H1 (cell line): ENCODE measurements around the gene CALU. TPM values are rescaled to one million over a fixed set of nuclear protein-coding genes. Genes with fewer than 3 reads are reported as not detected.

Experiments
- CTCF ChIA-PET: fragments of 300-600 bp; sonication (Branson Sonifier 250); formaldehyde crosslinking; loops from one replicate; lab custom pipeline; 2021; ENCODE audit not compliant: partially characterized antibody; lab: Charles Lee
- POLR2A ChIA-PET: fragments of 300-600 bp; sonication (Branson Sonifier 250); formaldehyde crosslinking; loops from one replicate; lab custom pipeline; 2021; ENCODE audit warnings: inconsistent platforms; ENCODE audit not compliant: partially characterized antibody; lab: Charles Lee
- DNase-seq, 2 experiments: peaks; one replicate each; pipeline versions ENCODE4 v3.0.0 to v3.0.0-alpha.2; 2010 to 2022; ENCODE audit warnings: low spot score in 2 of 2, low read depth in 1 of 2, mixed read lengths in 1 of 2
- FAIRE-seq: peaks from 2 replicates; lab custom pipeline; 2011; peaks lifted over from hg19 to GRCh38; lab: Jason Lieb, UNC
- H2AFZ ChIP-seq: 2 replicates; pipeline ENCODE4 v1.8.1; 2012; ENCODE audit warnings: low read length, inconsistent platforms
- H2AK5ac ChIP-seq: 2 replicates; pipeline ENCODE4 v1.6.1; 2013; ENCODE audit warnings: low read depth, low read length
- H2BK120ac ChIP-seq: replicated peaks from 2 replicates; pipeline ENCODE3; 2013; ENCODE audit warnings: low read depth, low read length, inconsistent platforms
- H2BK12ac ChIP-seq: 2 replicates; pipeline ENCODE4 v1.6.1; 2013; ENCODE audit warnings: low read depth, low read length
- H2BK15ac ChIP-seq: 2 replicates; pipeline ENCODE4 v1.6.1; 2013; ENCODE audit warnings: low read length
- H2BK20ac ChIP-seq: 2 replicates; pipeline ENCODE4 v1.6.1; 2013; ENCODE audit warnings: low read length
- H2BK5ac ChIP-seq: 2 replicates; pipeline ENCODE4 v1.6.1; 2013; ENCODE audit warnings: low read depth, low read length
- H3K14ac ChIP-seq: 2 replicates; pipeline ENCODE4 v1.6.1; 2013; ENCODE audit warnings: inconsistent platforms; ENCODE audit not compliant: insufficient read length
- H3K18ac ChIP-seq: 2 replicates; pipeline ENCODE4 v1.6.1; 2013; ENCODE audit warnings: low read length; ENCODE audit errors: extremely low read depth
- H3K23ac ChIP-seq: 2 replicates; pipeline ENCODE4 v1.6.1; 2013; ENCODE audit warnings: inconsistent platforms; ENCODE audit not compliant: insufficient read length
- H3K23me2 ChIP-seq: 2 replicates; pipeline ENCODE4 v1.6.1; 2013; ENCODE audit warnings: low read depth, low read length
- H3K27ac ChIP-seq: 2 replicates; pipeline ENCODE4 v1.6.1; 2011; ENCODE audit warnings: low read depth, low read length, inconsistent platforms
- H3K27me3 ChIP-seq, 4 experiments: replicated peaks in 1 of 4; 1 replicate in 1 of 4; 2 replicates in 3 of 4; pipeline versions ENCODE4 v1.6.1 to v1.8.1; 2011 to 2013; ENCODE audit warnings: low read length in 3 of 4, mild to moderate bottlenecking in 3 of 4, inconsistent platforms in 2 of 4, mixed read lengths in 2 of 4, moderate library complexity in 1 of 4; ENCODE audit not compliant: control insufficient read depth in 3 of 4, insufficient read depth in 3 of 4; ENCODE audit errors: extremely low read depth in 1 of 4
- H3K36me3 ChIP-seq, 4 experiments: 2 replicates each; pipeline versions ENCODE4 v1.6.1 to v1.8.1; 2011 to 2013; ENCODE audit warnings: mild to moderate bottlenecking in 4 of 4, low read length in 3 of 4, moderate library complexity in 2 of 4, control low read depth in 1 of 4, inconsistent platforms in 1 of 4; ENCODE audit not compliant: insufficient read depth in 4 of 4, control insufficient read depth in 2 of 4
- H3K4ac ChIP-seq: replicated peaks from 2 replicates; pipeline ENCODE3; 2013; ENCODE audit warnings: low read length, low read depth, mixed read lengths, inconsistent platforms; ENCODE audit not compliant: insufficient read length
- H3K4me1 ChIP-seq, 4 experiments: replicated peaks in 1 of 4; 1 replicate in 1 of 4; 2 replicates in 3 of 4; pipeline versions ENCODE4 v1.6.1 to v1.8.1; 2011 to 2013; ENCODE audit warnings: low read length in 3 of 4, inconsistent platforms in 2 of 4, mixed read lengths in 1 of 4; ENCODE audit not compliant: insufficient read depth in 4 of 4, control insufficient read depth in 3 of 4
- H3K4me2 ChIP-seq, 2 experiments: 2 replicates each; pipeline versions ENCODE4 v1.6.1 to v1.8.1; 2011 to 2013; ENCODE audit warnings: low read depth in 2 of 2, low read length in 2 of 2, control low read depth in 1 of 2, inconsistent platforms in 1 of 2, mild to moderate bottlenecking in 1 of 2; ENCODE audit not compliant: insufficient read depth in 1 of 2
- H3K4me3 ChIP-seq, 4 experiments: fragments of 200-600, 300-600 bp in 1 of 4; sonication (generic), shearing (Covaris generic), sonication (Bioruptor Twin) in 1 of 4; 2 replicates each; pipeline versions ENCODE4 v1.5.1 to v1.8.1; 2011 to 2016; ENCODE audit warnings: low read length in 4 of 4, low read depth in 3 of 4, control low read depth in 2 of 4, inconsistent platforms in 2 of 4, mild to moderate bottlenecking in 2 of 4, mixed read lengths in 1 of 4, moderate library complexity in 1 of 4; ENCODE audit not compliant: insufficient read depth in 2 of 4; ENCODE audit errors: extremely low read depth in 1 of 4
- H3K56ac ChIP-seq: replicated peaks from 2 replicates; pipeline ENCODE3; 2013; ENCODE audit warnings: low read depth, mild to moderate bottlenecking, mixed read lengths, low read length, inconsistent platforms; ENCODE audit not compliant: insufficient read length
- H3K79me1 ChIP-seq: 2 replicates; pipeline ENCODE4 v1.6.1; 2013; ENCODE audit warnings: low read depth, low read length, control low read depth
- H3K79me2 ChIP-seq, 2 experiments: 2 replicates each; pipeline versions ENCODE4 v1.6.1 to v1.8.1; 2012 to 2013; ENCODE audit warnings: low read length in 2 of 2, mild to moderate bottlenecking in 2 of 2, inconsistent platforms in 1 of 2; ENCODE audit not compliant: insufficient read depth in 2 of 2, control insufficient read depth in 1 of 2
- H3K9ac ChIP-seq, 4 experiments: replicated peaks in 1 of 4; 1 replicate in 1 of 4; 2 replicates in 3 of 4; pipeline versions ENCODE4 v1.6.1 to v1.8.1; 2011 to 2013; ENCODE audit warnings: low read depth in 3 of 4, low read length in 3 of 4, control low read depth in 2 of 4, mild to moderate bottlenecking in 2 of 4, moderate library complexity in 2 of 4, inconsistent platforms in 1 of 4; ENCODE audit errors: extremely low read depth in 1 of 4
- H3K9me3 ChIP-seq, 2 experiments: 2 replicates each; pipeline versions ENCODE4 v1.6.1 to v1.8.1; 2012 to 2013; ENCODE audit warnings: mild to moderate bottlenecking in 2 of 2, moderate library complexity in 2 of 2, control low read depth in 1 of 2, inconsistent platforms in 1 of 2, low read depth in 1 of 2, low read length in 1 of 2, mixed read lengths in 1 of 2; ENCODE audit not compliant: insufficient read depth in 2 of 2
- H4K20me1 ChIP-seq, 2 experiments: replicated peaks in 1 of 2; 2 replicates each; pipeline versions ENCODE3 to v1.8.1; 2011 to 2013; ENCODE audit warnings: inconsistent platforms in 2 of 2, low read length in 2 of 2, mild to moderate bottlenecking in 1 of 2; ENCODE audit not compliant: insufficient read depth in 2 of 2, control insufficient read depth in 1 of 2
- H4K5ac ChIP-seq: 2 replicates; pipeline ENCODE4 v1.6.1; 2013; ENCODE audit warnings: low read length, low read depth, mixed read lengths, inconsistent platforms; ENCODE audit not compliant: insufficient read length
- H4K8ac ChIP-seq: 2 replicates; pipeline ENCODE4 v1.8.0; 2013; ENCODE audit warnings: mild to moderate bottlenecking, moderate library complexity, low read length, inconsistent platforms; ENCODE audit not compliant: insufficient read depth; ENCODE audit errors: extremely low read depth
- H4K91ac ChIP-seq: replicated peaks from 2 replicates; pipeline ENCODE3; 2013; ENCODE audit warnings: low read length, mixed read lengths, inconsistent platforms; ENCODE audit not compliant: insufficient read length
- ASH2L ChIP-seq: fragments of 200-600, 300-600 bp; sonication (generic); IDR thresholded peaks from one replicate; pipeline ENCODE4 v1.7.1; 2017; ENCODE audit warnings: low read length
- BRCA1 ChIP-seq: IDR thresholded peaks from 2 replicates; pipeline ENCODE4 v1.6.1; 2012; ENCODE audit warnings: low read depth, low read length, improper control_type of control experiment
- JUND ChIP-seq: IDR thresholded peaks from 2 replicates; pipeline ENCODE4 v1.6.1; 2011; ENCODE audit warnings: mild to moderate bottlenecking, improper control_type of control experiment, low read length
- POLR2AphosphoS5 ChIP-seq: IDR thresholded peaks from 2 replicates; pipeline ENCODE4 v1.6.1; 2011; ENCODE audit warnings: low read depth, low read length
- SP1 ChIP-seq: IDR thresholded peaks from 2 replicates; pipeline ENCODE4 v1.6.1; 2011; ENCODE audit warnings: low read depth, low read length
- WGBS, 2 experiments: shearing (Covaris generic) in 1 of 2; methylation state at CpG; one replicate each; pipeline versions ENCODE4 v1.1.6 to v1.1.7; 2013 to 2015; ENCODE audit warnings: low lambda C conversion rate in 2 of 2, mixed read lengths in 2 of 2, inconsistent platforms in 1 of 2, low coverage in 1 of 2, missing lambda C conversion rate in 1 of 2; ENCODE audit not compliant: insufficient replicate concordance in 2 of 2, insufficient coverage in 1 of 2, insufficient read length in 1 of 2; ENCODE audit errors: extremely low coverage in 1 of 2, missing lambda C conversion rate in 1 of 2; 5-methylcytosine and 5-hydroxymethylcytosine counted together
- polyA plus RNA-seq, 7 experiments: library from polyadenylated mRNA; depleted of rRNA in 3 of 7; stranded (reverse) in 5 of 7; unstranded in 2 of 7; fragments of >200 nt in 5 of 7; fragments of 200-250 nt in 2 of 7; gene quantifications; 1 replicate in 5 of 7; 2 replicates in 1 of 7; 4 replicates in 1 of 7; pipeline versions ENCODE4 v1.2.1 to v1.2.3, GENCODE V29; 2011 to 2013; ENCODE audit warnings: missing spikeins in 2 of 7, mixed read lengths in 2 of 7
- total RNA-seq: library from RNA; stranded (reverse); fragmentation: NEBNext Ultra II Directional; extraction: Animal tissue kit (Norgen Biotek cat#: 25700); gene quantifications from 2 replicates; pipeline ENCODE4 v1.2.1, GENCODE V29; 2021
- TF ChIP-seq, protein P1 (sequence below): IDR thresholded peaks from 2 replicates; pipeline ENCODE4 v1.6.1; 2011; ENCODE audit warnings: low read depth, mild to moderate bottlenecking, low read length; ENCODE audit not compliant: insufficient read depth

The CALU gene
- total and polyA plus RNA-seq, 2 of the 8 experiments (the other 6 are each of a cell fraction or from before 2014, with no cell fraction given) = 67.2 to 170 TPM

- no peak overlapping the region for H2BK20ac ChIP-seq
- H3K4me3 ChIP-seq = no peak overlapping the region
- WGBS, 2 experiments = 89% methylated on average over 3 of the region's 3 CpGs; no CpG with 5 or more reads in 1 of the 2 experiments
- H4K91ac ChIP-seq = no peak overlapping the region
- peaks cover 3 to 9% (median 4%) of the 10 kb centered on the region in 4 experiments; a peak in 6 of 7 replicates for H3K4me1 ChIP-seq
- DNase-seq = no peak
- no peak overlapping the region for H4K5ac ChIP-seq
- H3K56ac ChIP-seq = no peak overlapping the region
- H3K79me2 ChIP-seq = no peaks in the 10 kb centered on the region
- H2AK5ac ChIP-seq = no peak overlapping the region
- H3K23ac ChIP-seq = no peak overlapping the region
- no peak overlapping the region for H3K4me2 ChIP-seq
- no peak overlapping the region for H2BK5ac ChIP-seq
- no peaks in the 10 kb centered on the region for H3K9me3 ChIP-seq
- no peak overlapping the region for H3K4ac ChIP-seq
- H3K36me3 ChIP-seq = peaks cover 11 to 50% (median 17%) of the 10 kb centered on the region in 4 experiments; a peak in 7 of 8 replicates
- no peak overlapping the region for H2AFZ ChIP-seq
- TF ChIP-seq, protein P1, sequence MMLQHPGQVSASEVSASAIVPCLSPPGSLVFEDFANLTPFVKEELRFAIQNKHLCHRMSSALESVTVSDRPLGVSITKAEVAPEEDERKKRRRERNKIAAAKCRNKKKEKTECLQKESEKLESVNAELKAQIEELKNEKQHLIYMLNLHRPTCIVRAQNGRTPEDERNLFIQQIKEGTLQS = no peak
- TF ChIP-seq ASH2L (no peak), JUND (no peak), SP1 (no peak), BRCA1 (no peak), POLR2AphosphoS5 (no peak)
- no peaks in the 10 kb centered on the region for H3K79me1 ChIP-seq
- CTCF ChIA-PET = interaction anchor here (1.0 to 1.5 kb wide), 5 partner anchors 7 to 25 kb away, joined by 3 to 7 read pairs (median 3); partner anchors contain the start of gene CCDC136
- H2BK15ac ChIP-seq = no peak overlapping the region
- H3K23me2 ChIP-seq = no peaks in the 10 kb centered on the region
- no peak overlapping the region for H3K14ac ChIP-seq
- no peak overlapping the region for H2BK12ac ChIP-seq
- H3K27me3 ChIP-seq = no peaks in the 10 kb centered on the region
- no peak for FAIRE-seq
- H3K18ac ChIP-seq = no peak overlapping the region
- no peak overlapping the region for H3K27ac ChIP-seq
- no peak overlapping the region for H2BK120ac ChIP-seq
- H3K9ac ChIP-seq = no peak overlapping the region
- POLR2A ChIA-PET = interaction anchor here (0.9 to 2.4 kb wide), 5 partner anchors 12 to 52 kb away, joined by 3 to 9 read pairs (median 4); no protein-coding TSS in a partner anchor
- no peak overlapping the region for H4K8ac ChIP-seq
- peaks cover 0 to 2% of the 10 kb centered on the region in 2 experiments for H4K20me1 ChIP-seq
These were observed 71.8 kb downstream of the CALU start for GRCh38 chr7:128810997-128811396.
